HG03354 (cell line): ENCODE measurements around the gene PTPRM.

ENCODE experiments used
- ATAC-seq: cut with Tn5 transposase; IDR thresholded peaks from one replicate; pipeline ENCODE4 v1.9.1; 2021; ENCODE audit warnings: mild to moderate bottlenecking; ENCODE audit not compliant: unreplicated experiment, poor library complexity, severe bottlenecking

Gene PTPRM

GRCh38 chr18:8262221-8262620, 695.1 kb downstream of the PTPRM start:
- ATAC-seq, result no peak

- no peak for ATAC-seq
These were observed 697.0 kb downstream of the PTPRM start for GRCh38 chr18:8264116-8264515.

DNA sequence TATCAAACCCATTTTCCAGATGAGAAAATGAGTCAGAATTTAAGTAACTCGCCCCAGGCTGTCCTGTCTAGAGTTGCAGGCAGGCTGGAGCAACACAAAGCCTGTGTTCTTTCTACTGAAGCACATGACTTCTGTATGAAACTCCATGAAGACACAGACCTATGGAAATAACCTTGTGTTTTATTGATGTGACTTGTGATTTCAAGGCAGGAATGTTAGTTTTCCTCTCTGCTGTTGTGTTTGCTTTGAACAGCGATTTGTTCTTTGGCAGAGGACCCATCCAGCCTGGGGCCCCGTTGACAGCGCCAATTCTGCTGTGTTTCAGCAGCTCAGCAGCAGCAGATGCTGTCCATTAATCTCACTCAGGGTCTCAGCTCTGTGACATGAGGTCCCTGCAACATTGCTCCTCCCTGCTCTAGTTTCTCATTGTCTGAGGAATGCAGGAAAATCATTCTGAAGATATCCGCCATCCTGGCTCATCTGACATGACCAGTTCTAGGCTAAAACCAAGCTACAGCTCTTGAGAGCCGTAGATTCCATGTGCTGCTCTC, 697.8 kb downstream of the PTPRM start:
- ATAC-seq, result no peak

GRCh38 chr18:8272254-8272653, 705.1 kb downstream of the PTPRM start:
- ATAC-seq, result no peak

- no peak for ATAC-seq
These were observed 707.3 kb downstream of the PTPRM start for GRCh38 chr18:8274370-8274769.

DNA sequence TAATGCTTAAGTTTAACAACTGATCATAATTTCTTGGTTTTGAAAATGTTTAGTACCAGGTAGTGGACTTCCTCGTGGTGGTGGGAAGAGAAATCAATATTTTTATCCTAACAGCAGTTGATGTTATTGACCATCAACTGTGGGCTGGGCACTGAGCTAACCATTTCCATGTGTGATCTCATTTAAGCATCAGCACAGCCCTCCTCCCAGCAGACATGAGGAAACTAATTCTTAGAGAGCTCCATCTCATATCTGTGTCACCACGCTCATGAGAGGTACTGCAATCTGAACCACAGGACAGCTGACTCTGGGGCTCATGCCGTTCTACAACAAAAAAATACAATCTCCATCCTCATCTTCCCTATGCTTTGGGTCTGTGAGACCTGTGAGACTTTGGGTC, 709.3 kb downstream of the PTPRM start:
- no peak for ATAC-seq

GRCh38 chr18:8277270-8277669, 710.2 kb downstream of the PTPRM start:
- ATAC-seq, result no peak

- ATAC-seq, result no peak
These were observed 712.2 kb downstream of the PTPRM start for GRCh38 chr18:8279346-8279745.

DNA sequence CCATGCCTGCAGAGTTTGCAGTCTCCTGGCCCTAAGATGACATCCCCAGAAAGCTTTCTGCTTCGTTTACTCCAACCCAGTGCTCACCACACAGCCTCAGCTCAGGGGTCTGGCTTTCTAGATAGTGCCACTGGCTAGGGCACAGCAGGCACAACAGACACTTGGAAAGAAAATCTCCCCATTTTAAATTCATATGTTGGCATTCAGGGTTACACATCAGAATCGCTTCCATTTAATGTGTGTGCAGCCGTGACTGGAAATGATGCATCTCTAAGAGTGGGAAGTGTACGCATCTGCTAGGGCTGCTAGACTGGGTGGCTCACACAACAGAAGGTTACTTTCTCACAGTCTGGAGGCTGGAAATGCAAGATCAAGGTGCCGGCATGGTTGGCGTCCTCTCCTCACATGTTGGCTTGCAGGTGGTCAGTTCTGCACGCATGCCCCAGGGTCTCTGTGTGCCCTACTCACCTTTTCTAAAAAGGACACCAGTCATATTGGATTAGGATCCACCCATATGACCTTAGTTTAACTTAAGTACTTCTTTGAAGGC, 712.7 kb downstream of the PTPRM start:
- ATAC-seq, result no peak

DNA sequence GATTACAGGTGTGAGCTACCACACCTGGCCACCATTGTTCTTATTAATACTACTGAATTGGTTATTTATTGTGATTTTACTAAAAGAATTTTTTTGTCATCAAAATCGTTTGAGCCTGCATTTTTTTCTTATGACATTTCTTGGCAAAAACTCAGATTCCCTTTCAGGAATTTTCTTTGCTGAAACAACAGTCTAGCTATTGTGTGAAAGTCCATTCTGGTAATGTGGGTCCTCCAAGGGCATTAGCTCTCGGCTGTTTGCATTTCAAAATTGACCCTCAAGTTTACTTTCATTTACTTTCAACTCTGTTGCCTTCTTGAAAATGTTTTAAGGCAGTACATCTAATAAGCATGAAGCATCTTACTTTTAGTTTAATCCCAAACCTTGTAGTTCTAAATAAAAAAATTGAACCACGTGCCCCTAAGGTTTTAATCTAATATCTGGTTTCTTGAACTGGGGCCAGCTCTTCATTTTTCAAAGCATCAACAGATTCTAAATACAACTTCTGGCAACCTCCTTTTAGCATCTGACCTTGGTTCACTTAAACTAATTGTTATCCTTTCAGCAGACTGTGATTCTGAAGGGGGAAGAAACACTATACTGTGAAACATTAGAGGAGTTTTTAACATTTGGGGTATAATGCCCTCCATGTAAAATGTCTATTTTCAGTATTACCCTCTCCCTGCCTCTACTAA, 716.9 kb downstream of the PTPRM start:
- no peak for ATAC-seq

DNA sequence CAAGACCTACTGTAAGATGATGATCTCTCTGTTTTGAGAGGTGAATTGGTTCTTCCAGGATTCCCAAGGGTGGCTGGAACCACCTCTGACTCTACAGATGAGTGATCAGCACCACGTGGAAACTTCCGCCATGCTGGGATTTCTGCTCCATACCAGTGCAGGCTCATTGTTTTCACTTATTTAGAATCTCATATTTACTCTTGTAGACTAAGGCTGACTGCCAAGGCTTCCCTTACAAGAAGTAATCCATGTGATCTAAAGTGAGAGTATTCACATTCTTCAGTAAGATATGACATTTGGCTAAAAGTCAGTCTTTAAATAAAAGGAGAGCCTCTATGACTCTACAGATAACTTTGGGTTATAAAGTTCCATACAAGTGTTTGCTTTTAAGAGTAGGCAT, 719.2 kb downstream of the PTPRM start:
- no peak for ATAC-seq

- ATAC-seq, result no peak
These were observed 720.2 kb downstream of the PTPRM start for GRCh38 chr18:8287196-8287885.

- no peak for ATAC-seq
These were observed 721.5 kb downstream of the PTPRM start for GRCh38 chr18:8288472-8289195.

GRCh38 chr18:8290435-8290834, 723.3 kb downstream of the PTPRM start:
- ATAC-seq, result no peak

GRCh38 chr18:8290913-8291312, 723.8 kb downstream of the PTPRM start:
- ATAC-seq, result no peak

GRCh38 chr18:8293184-8293583, 726.1 kb downstream of the PTPRM start:
- ATAC-seq, result no peak

- ATAC-seq, result no peak
These were observed 729.9 kb downstream of the PTPRM start for GRCh38 chr18:8296886-8297616.

DNA sequence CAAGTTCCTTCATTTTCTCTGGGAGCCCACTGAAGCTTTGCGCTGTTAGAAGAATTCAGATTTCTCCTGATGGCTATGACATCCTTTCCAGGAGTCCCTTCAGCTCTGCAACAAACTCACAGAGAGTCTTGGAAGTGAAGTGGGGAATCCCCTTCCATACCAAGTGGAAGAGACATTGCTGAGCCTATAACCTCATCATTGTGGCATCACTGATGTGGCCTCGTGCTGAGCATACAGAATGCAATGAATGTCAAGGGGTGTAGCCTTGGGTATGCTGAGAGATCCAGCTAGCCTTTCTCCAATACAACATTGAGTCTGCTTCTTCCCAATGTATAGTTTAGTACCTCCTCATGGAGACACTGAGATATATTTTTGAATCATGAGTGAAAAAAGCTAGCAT, 731.1 kb downstream of the PTPRM start:
- no peak for ATAC-seq

DNA sequence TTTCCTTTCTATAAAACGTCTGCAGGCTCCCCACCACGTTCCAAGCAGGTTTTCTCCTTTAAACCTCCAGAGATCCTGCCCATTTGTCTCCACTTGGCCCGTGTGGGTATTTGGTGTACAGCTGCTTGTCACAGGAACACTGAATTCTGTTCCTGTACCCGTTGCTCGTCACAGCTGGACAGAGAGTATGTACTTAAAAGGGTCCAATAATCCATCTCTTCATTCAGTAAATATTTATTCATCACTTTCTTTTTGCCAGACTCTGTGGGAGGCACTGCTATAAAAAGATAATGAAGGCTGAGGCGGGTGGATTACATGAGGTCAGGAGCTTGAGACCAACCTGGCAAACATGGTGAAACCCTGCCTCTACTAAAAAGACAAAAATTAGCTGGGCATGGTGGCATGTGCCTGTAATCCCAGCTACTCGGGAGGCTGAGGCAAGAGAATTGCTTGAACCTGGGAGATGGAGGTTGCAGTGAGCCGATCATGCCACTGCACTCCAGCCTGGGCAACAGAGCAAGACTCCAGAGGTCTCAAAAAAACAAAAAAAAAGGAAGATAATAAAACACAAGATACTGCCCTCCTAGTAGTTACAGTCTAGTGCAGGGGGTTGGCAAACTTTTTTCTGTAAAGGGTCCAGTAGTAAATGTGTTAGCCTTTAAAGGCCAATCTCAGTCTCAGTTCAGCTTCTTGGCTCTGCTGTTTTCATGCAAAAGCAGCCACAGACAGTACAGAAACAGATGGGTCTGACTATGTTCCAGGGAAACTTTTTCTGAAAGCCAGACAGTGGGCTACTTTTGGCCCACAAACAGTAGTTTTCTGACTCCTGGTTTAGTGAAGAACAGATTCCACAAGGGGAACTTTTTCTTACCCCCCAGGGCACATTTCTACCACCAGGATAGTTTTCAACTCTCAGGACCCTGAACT, 732.2 kb downstream of the PTPRM start:
- ATAC-seq, result no peak
